PC-3 (cell line): ENCODE results near the gene ARHGEF35.

Experiments used
- EZH2 ChIP-seq: fragments of 300-600 bp; sonication (generic); IDR thresholded peaks from one replicate; pipeline ENCODE4 v1.6.1; 2017; ENCODE audit warnings: antibody characterized with exemption, mild to moderate bottlenecking, low read length; ENCODE audit not compliant: unreplicated experiment
- EZH2phosphoT487 ChIP-seq: fragments of 300-600 bp; sonication (generic); IDR thresholded peaks from 2 replicates; pipeline ENCODE4 v1.6.1; 2018; ENCODE audit warnings: mild to moderate bottlenecking, antibody characterized with exemption, low read length, borderline replicate concordance
- TF ChIP-seq, protein P1 (sequence below): fragments of 300-600 bp; sonication (generic); conservative IDR thresholded peaks from 2 replicates; pipeline ENCODE4 v1.5.1; 2017; ENCODE audit warnings: antibody characterized with exemption, low read depth, mild to moderate bottlenecking, low read length

- TF ChIP-seq, protein P1, sequence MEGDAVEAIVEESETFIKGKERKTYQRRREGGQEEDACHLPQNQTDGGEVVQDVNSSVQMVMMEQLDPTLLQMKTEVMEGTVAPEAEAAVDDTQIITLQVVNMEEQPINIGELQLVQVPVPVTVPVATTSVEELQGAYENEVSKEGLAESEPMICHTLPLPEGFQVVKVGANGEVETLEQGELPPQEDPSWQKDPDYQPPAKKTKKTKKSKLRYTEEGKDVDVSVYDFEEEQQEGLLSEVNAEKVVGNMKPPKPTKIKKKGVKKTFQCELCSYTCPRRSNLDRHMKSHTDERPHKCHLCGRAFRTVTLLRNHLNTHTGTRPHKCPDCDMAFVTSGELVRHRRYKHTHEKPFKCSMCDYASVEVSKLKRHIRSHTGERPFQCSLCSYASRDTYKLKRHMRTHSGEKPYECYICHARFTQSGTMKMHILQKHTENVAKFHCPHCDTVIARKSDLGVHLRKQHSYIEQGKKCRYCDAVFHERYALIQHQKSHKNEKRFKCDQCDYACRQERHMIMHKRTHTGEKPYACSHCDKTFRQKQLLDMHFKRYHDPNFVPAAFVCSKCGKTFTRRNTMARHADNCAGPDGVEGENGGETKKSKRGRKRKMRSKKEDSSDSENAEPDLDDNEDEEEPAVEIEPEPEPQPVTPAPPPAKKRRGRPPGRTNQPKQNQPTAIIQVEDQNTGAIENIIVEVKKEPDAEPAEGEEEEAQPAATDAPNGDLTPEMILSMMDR, result no peak
- no peak for TF ChIP-seq EZH2phosphoT487
- no peak for TF ChIP-seq EZH2
Observed at GRCh38 chr7:144174613-144175012, 21.0 kb downstream of the ARHGEF35 start.
